ENCODE data around the gene PTMA.

- TF ChIP-seq POLR2AphosphoS5 (IDR thresholded peaks at IDR 0.05; ENCODE audit: borderline replicate concordance, low read depth, low read length) = no peak
- no peak for TF ChIP-seq EZH2 (IDR thresholded peaks at IDR 0.05)
- no peak for TF ChIP-seq FOXP2 (optimal IDR thresholded peaks at IDR 0.05; ENCODE audit: control extremely low read depth, extremely low read length, insufficient read depth)
Measured at GRCh38 chr2:231672617-231673347, 35.5 kb upstream of the PTMA start.
